Cardiac atrium fibroblast (primary cell): ENCODE results near the gene DERL3. TPM values are rescaled to one million over a fixed set of nuclear protein-coding genes. Genes with fewer than 3 reads are reported as not detected.

Experiments
- total RNA-seq: library from RNA; depleted of rRNA; stranded (reverse); fragments of >200 nt; gene quantifications from 2 replicates; pipeline ENCODE4 v1.2.3, GENCODE V29; 2015

Gene DERL3
- under 0.01 and 0.16 TPM in 2 replicates for total RNA-seq

DNA sequence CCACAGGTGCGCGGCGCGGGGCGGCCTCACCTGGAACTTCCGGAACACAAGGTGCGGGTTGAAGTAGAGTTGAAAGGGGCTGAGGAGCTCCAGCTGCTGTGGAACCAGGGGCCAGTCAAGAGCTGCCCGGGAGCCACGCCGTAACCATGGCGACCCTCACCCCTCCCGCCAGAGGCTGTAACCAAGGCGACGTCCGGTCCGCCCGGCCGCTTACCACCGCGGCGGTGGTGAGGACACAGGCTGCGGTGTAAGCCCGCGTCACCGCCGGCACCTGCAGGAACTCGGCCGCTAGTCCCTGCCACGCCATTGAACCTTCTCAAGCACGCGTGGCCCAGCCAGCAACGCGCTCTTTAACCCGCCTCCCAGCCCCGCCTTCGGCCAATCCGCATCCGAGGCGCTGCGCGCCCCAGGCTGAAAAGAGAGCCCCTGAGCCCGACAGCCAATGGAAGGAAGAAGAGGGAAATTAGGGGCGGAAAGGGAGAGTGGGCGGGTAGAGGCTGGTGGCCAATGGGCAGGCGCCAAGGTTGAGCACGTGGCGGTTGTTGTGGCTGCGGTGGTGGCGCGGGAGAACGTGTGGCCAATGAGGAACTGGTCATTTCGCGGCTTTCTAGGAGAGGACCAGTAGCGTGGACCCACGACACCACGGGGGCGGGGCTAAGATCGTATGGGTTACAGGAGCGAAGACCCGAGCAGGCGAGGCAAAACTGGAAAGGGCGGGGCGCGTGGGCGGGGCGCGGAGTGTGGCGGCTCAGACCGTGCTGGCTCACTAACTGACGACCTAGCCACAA lies at the start of gene DERL3:
Gene DERL3 (minus strand): TSS at position 326 of the 788 bp plus-strand sequence. CDS start 19 bp downstream, at position 307.

DNA sequence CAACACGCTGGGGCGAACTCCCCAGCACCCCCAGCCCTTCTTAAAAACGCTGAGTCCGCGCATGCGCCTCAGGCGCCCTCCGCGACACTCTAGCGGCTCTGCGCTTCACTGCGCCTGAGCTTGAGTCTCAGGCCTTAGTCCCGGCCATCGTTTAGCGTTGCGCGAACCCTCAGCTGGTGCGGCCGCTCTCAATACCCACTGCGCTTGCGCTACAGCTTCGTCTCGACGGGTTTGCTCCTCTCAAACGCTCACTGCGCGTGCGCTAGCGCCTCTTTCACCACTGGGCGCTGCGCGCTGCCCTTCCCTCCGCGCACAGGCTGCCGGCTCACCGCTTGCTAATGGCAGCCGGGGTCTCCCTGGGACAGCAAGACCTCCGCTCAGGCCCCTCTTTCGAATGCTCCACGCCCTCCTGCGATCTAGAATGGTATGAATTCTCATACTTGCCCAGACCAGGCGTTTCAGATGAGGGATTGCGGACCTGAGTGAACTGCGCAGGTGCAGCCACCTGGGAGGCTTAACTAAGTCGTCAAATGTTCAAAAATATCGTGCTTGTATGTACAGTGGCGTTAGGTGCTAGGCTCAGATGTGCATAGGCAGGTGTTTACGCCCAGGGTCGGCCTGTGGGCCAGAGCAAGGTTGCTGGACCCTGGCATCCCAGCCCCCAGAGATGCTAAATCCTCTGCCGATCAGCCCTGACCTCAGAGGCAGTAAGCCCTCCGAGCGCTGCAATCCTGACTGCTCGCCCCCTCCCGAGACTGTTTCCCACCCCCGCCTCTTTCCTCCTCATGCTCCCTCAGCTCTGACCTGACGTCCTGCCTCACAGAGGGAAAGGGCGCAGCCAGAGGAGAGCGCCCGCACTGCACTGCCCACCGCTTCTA lies 19.0 kb upstream of the DERL3 start, which contains the start of gene SLC2A11:
Gene SLC2A11 (plus strand): TSS at position 270 of the 878 bp plus-strand sequence. CDS start 125 bp downstream, at position 395.

DNA sequence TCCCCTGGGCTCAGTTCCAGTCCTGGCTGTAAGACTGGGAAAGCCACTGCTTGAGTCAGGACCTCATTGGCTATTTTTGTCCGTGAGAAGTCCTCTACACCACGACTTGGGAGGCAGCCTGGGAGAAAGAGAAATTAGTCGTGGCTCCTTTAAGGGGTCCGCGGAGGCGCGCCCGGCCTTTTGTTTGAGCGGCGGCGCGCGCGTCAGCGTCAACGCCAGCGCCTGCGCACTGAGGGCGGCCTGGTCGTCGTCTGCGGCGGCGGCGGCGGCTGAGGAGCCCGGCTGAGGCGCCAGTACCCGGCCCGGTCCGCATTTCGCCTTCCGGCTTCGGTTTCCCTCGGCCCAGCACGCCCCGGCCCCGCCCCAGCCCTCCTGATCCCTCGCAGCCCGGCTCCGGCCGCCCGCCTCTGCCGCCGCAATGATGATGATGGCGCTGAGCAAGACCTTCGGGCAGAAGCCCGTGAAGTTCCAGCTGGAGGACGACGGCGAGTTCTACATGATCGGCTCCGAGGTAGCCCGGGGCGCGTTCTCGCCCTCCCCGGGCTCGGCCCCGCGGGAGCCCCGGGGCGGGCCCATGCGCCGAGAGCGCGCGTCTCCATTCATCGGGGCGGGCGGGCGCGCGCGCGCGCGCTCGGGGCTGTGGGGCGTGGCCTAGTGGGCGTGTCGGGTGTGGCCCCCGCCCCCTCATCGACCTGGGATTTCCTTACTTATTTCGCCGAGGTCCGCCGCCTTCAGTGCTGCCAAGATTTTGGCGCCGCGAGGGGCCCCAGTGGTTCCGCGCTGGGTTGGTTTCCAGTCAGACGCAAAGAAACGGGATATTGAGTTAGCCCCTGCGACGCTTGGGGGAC lies 51.8 kb downstream of the DERL3 start, which contains the start of gene SMARCB1:
Gene SMARCB1 (plus strand): TSS at position 215 of the 848 bp plus-strand sequence. CDS start 204 bp downstream, at position 419.

Other genes starting within 250 kb of the DERL3 start
- not detected in 2 replicates for gene DRICH1, start 206.7 kb downstream of the DERL3 start, total RNA-seq
- gene RGL4, start 148.0 kb downstream of the DERL3 start, total RNA-seq, result not detected in 2 replicates
- 4.9 and 5.0 TPM in 2 replicates for gene ZNF70, start 87.9 kb downstream of the DERL3 start, total RNA-seq
- gene VPREB3, start 84.6 kb downstream of the DERL3 start, total RNA-seq, result not detected in 2 replicates
- not detected in 2 replicates for gene C22orf15, start 76.0 kb downstream of the DERL3 start, total RNA-seq
- 0.36 and 1.1 TPM in 2 replicates for gene CHCHD10, start 71.0 kb downstream of the DERL3 start, total RNA-seq
- gene MMP11, start 66.2 kb downstream of the DERL3 start, total RNA-seq, result 2.0 and 6.8 TPM in 2 replicates
- gene SMARCB1, start 52.0 kb downstream of the DERL3 start, total RNA-seq, result 72.4 and 83.8 TPM in 2 replicates
- 4.3 and 11.3 TPM in 2 replicates for gene SLC2A11, start 18.9 kb upstream of the DERL3 start, total RNA-seq
- 833 and 861 TPM in 2 replicates for gene MIF, start 55.4 kb upstream of the DERL3 start, total RNA-seq
- gene GSTT2B, start 122.2 kb upstream of the DERL3 start, total RNA-seq, result 0.97 and 1.4 TPM in 2 replicates
- 0.16 TPM in 1 of 2 replicates, not detected in the other for gene DDTL, start 127.9 kb upstream of the DERL3 start, total RNA-seq
- gene DDT, start 135.4 kb upstream of the DERL3 start, total RNA-seq, result 129 and 180 TPM in 2 replicates
- gene GSTT2, start 141.1 kb upstream of the DERL3 start, total RNA-seq, result not detected in 2 replicates
- gene GSTT4, start 166.4 kb upstream of the DERL3 start, total RNA-seq, result not detected in 2 replicates
- gene CABIN1, start 172.3 kb upstream of the DERL3 start, total RNA-seq, result 20.9 and 28.5 TPM in 2 replicates